H9 (cell line): ENCODE results near the gene TKFC. TPM values are rescaled to one million over a fixed set of nuclear protein-coding genes. Genes with fewer than 3 reads are reported as not detected.

Source experiments
- DNase-seq: peaks from one replicate; pipeline ENCODE4 v3.0.0-alpha.2; 2017
- H2AFZ ChIP-seq: one replicate; pipeline ENCODE4 v1.6.1; 2013; ENCODE audit warnings: mild to moderate bottlenecking, low read length, control low read depth, moderate library complexity
- H2AK5ac ChIP-seq: 2 replicates; pipeline ENCODE4 v1.6.1; 2013; ENCODE audit warnings: low read length, control low read depth, mixed read lengths; ENCODE audit not compliant: insufficient read length
- H2BK120ac ChIP-seq: one replicate; pipeline ENCODE4 v1.6.1; 2013; ENCODE audit warnings: low read depth, mild to moderate bottlenecking, low read length, control low read depth, inconsistent platforms; ENCODE audit not compliant: poor library complexity, severe bottlenecking
- H2BK12ac ChIP-seq: 2 replicates; pipeline ENCODE4 v1.6.1; 2013; ENCODE audit warnings: low read length, control low read depth, mixed read lengths, low read depth; ENCODE audit not compliant: insufficient read length
- H2BK15ac ChIP-seq: 2 replicates; pipeline ENCODE4 v1.6.1; 2013; ENCODE audit warnings: low read depth, low read length, control low read depth
- H2BK20ac ChIP-seq: one replicate; pipeline ENCODE4 v1.6.1; 2013; ENCODE audit warnings: low read depth, mild to moderate bottlenecking, low read length, control low read depth, inconsistent platforms; ENCODE audit not compliant: poor library complexity, severe bottlenecking
- H2BK5ac ChIP-seq: 2 replicates; pipeline ENCODE4 v1.6.1; 2013; ENCODE audit warnings: low read length, control low read depth, mixed read lengths; ENCODE audit not compliant: insufficient read length
- H3K14ac ChIP-seq: 2 replicates; pipeline ENCODE4 v1.6.1; 2013; ENCODE audit warnings: low read length, control low read depth; ENCODE audit not compliant: insufficient read depth
- H3K18ac ChIP-seq: 2 replicates; pipeline ENCODE4 v1.6.1; 2013; ENCODE audit warnings: low read depth, mild to moderate bottlenecking, mixed read lengths, low read length, control low read depth; ENCODE audit not compliant: insufficient read length
- H3K23ac ChIP-seq: 2 replicates; pipeline ENCODE4 v1.6.1; 2013; ENCODE audit warnings: low read length, control low read depth, mixed read lengths, low read depth; ENCODE audit not compliant: insufficient read length
- H3K23me2 ChIP-seq: 2 replicates; pipeline ENCODE4 v1.6.1; 2013; ENCODE audit warnings: low read depth, mild to moderate bottlenecking, mixed read lengths, low read length, control low read depth; ENCODE audit not compliant: insufficient read length, poor library complexity, severe bottlenecking
- H3K27ac ChIP-seq: 2 replicates; pipeline ENCODE4 v1.5.1; 2013; ENCODE audit warnings: low read length, control low read depth, mixed read lengths, low read depth; ENCODE audit not compliant: insufficient read length
- H3K27me3 ChIP-seq: 2 replicates; pipeline ENCODE4 v1.6.1; 2013; ENCODE audit warnings: low read length, control low read depth, inconsistent platforms; ENCODE audit not compliant: insufficient read depth
- H3K4ac ChIP-seq: 2 replicates; pipeline ENCODE4 v1.6.1; 2013; ENCODE audit warnings: low read depth, mild to moderate bottlenecking, control low read depth, inconsistent platforms, low read length, moderate library complexity
- H3K4me1 ChIP-seq: 2 replicates; pipeline ENCODE4 v1.6.1; 2013; ENCODE audit warnings: low read length, control low read depth, inconsistent platforms; ENCODE audit not compliant: insufficient read depth
- H3K4me2 ChIP-seq: 2 replicates; pipeline ENCODE4 v1.6.1; 2013; ENCODE audit warnings: low read length, control low read depth, mixed read lengths; ENCODE audit not compliant: insufficient read length, insufficient read depth
- H3K56ac ChIP-seq: 2 replicates; pipeline ENCODE4 v1.6.1; 2013; ENCODE audit warnings: low read depth, mild to moderate bottlenecking, mixed read lengths, low read length, control low read depth; ENCODE audit not compliant: insufficient read length
- H3K79me1 ChIP-seq: 2 replicates; pipeline ENCODE4 v1.6.1; 2013; ENCODE audit warnings: low read depth, mild to moderate bottlenecking, moderate library complexity, low read length, control low read depth, inconsistent platforms; ENCODE audit not compliant: insufficient read depth, poor library complexity, severe bottlenecking
- H3K79me2 ChIP-seq: 2 replicates; pipeline ENCODE4 v1.6.1; 2013; ENCODE audit warnings: low read length, control low read depth, inconsistent platforms; ENCODE audit not compliant: insufficient read depth
- H3K9ac ChIP-seq: 2 replicates; pipeline ENCODE4 v1.6.1; 2013; ENCODE audit warnings: low read length, control low read depth, mixed read lengths; ENCODE audit not compliant: insufficient read length; ENCODE audit errors: extremely low read depth
- H3K9me3 ChIP-seq: one replicate; pipeline ENCODE4 v1.6.1; 2013; ENCODE audit warnings: low read depth, low read length, inconsistent platforms; ENCODE audit not compliant: control insufficient read depth
- H3T11ph ChIP-seq: one replicate; pipeline ENCODE4 v1.6.1; 2013; ENCODE audit warnings: mild to moderate bottlenecking, low read length, control low read depth, inconsistent platforms
- H4K20me1 ChIP-seq: one replicate; pipeline ENCODE4 v1.6.1; 2013; ENCODE audit not compliant: control insufficient read depth, insufficient read length, insufficient read depth
- H4K5ac ChIP-seq: 2 replicates; pipeline ENCODE4 v1.6.1; 2013; ENCODE audit warnings: low read depth, mild to moderate bottlenecking, mixed read lengths, low read length, control low read depth; ENCODE audit not compliant: insufficient read length
- H4K8ac ChIP-seq: replicated peaks from 2 replicates; pipeline ENCODE4 v1.6.1; 2013; ENCODE audit warnings: low read length, control low read depth, mixed read lengths, low read depth; ENCODE audit not compliant: insufficient read length
- H4K91ac ChIP-seq: 2 replicates; pipeline ENCODE4 v1.6.1; 2013; ENCODE audit warnings: low read depth, mild to moderate bottlenecking, moderate library complexity, mixed read lengths, low read length, control low read depth; ENCODE audit not compliant: insufficient read length
- H3K27ac Mint-ChIP-seq, 3 experiments: 2 replicates in 2 of 3; 3 replicates in 1 of 3; pipeline ENCODE4 v1.8.0; 2020 to 2021; ENCODE audit warnings: mixed read lengths in 3 of 3, mild to moderate bottlenecking in 1 of 3, moderate library complexity in 1 of 3
- H3K27me3 Mint-ChIP-seq: 2 replicates; pipeline ENCODE4 v1.8.0; 2021; ENCODE audit warnings: low read depth, mild to moderate bottlenecking, moderate library complexity, mixed read lengths
- H3K36me3 Mint-ChIP-seq, 3 experiments: 2 replicates in 2 of 3; 3 replicates in 1 of 3; pipeline ENCODE4 v1.8.0; 2020 to 2021; ENCODE audit warnings: low read depth in 3 of 3, mixed read lengths in 3 of 3; ENCODE audit not compliant: insufficient read depth in 1 of 3
- H3K4me1 Mint-ChIP-seq, 2 experiments: 2 replicates each; pipeline ENCODE4 v1.8.0; 2020; ENCODE audit warnings: mixed read lengths in 2 of 2
- H3K4me3 Mint-ChIP-seq, 2 experiments: 2 replicates in 1 of 2; 3 replicates in 1 of 2; pipeline ENCODE4 v1.8.0; 2020 to 2021; ENCODE audit warnings: mild to moderate bottlenecking in 2 of 2, mixed read lengths in 2 of 2, moderate library complexity in 1 of 2
- H3K9me3 Mint-ChIP-seq, 2 experiments: 2 replicates in 1 of 2; 3 replicates in 1 of 2; pipeline ENCODE4 v1.8.0; 2020; ENCODE audit warnings: mild to moderate bottlenecking in 2 of 2, mixed read lengths in 2 of 2, moderate library complexity in 1 of 2
- WGBS: extraction: QIAGEN DNeasy Blood & Tissue Kit; methylation state at CpG from one replicate; pipeline ENCODE4 v1.1.7; 2013; ENCODE audit warnings: missing lambda C conversion rate, low lambda C conversion rate, mixed read lengths; ENCODE audit not compliant: insufficient read length; ENCODE audit errors: extremely low coverage; 5-methylcytosine and 5-hydroxymethylcytosine counted together
- total RNA-seq: library from RNA; stranded (reverse); gene quantifications from 2 replicates; pipeline ENCODE4 v1.2.1, GENCODE V29; 2021
- TF ChIP-seq, protein P1 (sequence below): fragments of 200-600 bp; sonication (generic); conservative IDR thresholded peaks from 3 replicates; pipeline ENCODE4 v1.8.0; 2021; ENCODE audit warnings: antibody characterized with exemption, mild to moderate bottlenecking

Gene TKFC
- total RNA-seq, 1 experiment from 2014 or later: 59.0 TPM

DNA sequence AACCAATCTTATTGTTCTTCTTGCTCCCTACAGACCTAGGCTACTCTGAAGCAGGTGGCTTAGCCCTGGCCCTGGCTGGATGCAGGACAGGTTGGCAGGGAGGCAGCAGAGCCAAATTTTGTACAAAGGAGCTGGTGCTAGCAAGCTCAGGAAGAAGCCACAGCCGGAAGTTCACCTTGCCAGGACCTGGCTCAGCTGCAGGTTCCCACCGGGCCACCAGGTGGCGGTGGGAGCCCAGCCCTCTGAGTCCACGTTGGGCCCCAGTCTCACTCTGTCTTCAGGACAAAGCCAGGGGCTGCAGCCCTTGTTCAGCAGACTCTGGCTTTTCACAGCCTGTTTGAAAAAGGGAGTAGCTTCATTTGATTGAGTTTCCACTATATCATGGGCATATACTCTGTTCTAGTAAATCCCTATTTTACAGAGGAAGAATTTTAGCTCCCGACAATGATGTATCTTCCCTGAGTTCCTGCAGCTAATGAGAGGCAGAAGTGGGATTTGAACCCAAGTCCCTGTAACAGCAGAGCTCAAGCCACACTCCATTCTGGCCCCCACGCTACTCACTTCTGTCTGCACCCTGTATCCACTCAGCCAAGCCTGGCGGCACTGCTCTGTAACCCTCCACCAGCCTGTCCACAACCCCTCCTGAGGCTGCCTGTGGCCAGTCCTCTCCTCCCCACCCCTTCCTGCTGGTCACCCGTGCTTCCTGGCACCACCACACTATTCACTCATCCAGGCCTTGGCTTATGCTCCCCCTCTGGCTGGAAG, 3.3 kb downstream of the TKFC start:
- Histone ChIP-seq H3K79me1 (no peaks in the 10 kb centered on the region), H3K4me2 (no peak overlapping the region), H2AK5ac (no peak overlapping the region), H3K4me1 (peaks cover 5% of the 10 kb centered on the region), H3T11ph (no peak overlapping the region), H3K9me3 (no peaks in the 10 kb centered on the region), H3K23me2 (peaks cover 13% of the 10 kb centered on the region), H2BK5ac (no peak overlapping the region), H4K20me1 (no peaks in the 10 kb centered on the region), H2AFZ (no peak overlapping the region), H4K91ac (peak overlapping the region; percentile 49), H2BK15ac (no peak overlapping the region), H3K79me2 (peaks cover 13% of the 10 kb centered on the region), H3K27me3 (no peaks in the 10 kb centered on the region), H3K23ac (no peak overlapping the region), H3K27ac (no peak overlapping the region), H2BK12ac (no peak overlapping the region), H3K56ac (no peak overlapping the region), H4K5ac (peak overlapping the region; percentile 28), H2BK120ac (no peak overlapping the region), H3K14ac (no peak overlapping the region), H2BK20ac (no peak overlapping the region), H3K4ac (no peak overlapping the region), H4K8ac (no peak overlapping the region), H3K9ac (no peak overlapping the region), H3K18ac (peak overlapping the region; percentile 76)
- H3K9me3 Mint-ChIP-seq: no peaks in the 10 kb centered on the region; a peak in 1 of 5 replicates
- TF ChIP-seq, protein P1, sequence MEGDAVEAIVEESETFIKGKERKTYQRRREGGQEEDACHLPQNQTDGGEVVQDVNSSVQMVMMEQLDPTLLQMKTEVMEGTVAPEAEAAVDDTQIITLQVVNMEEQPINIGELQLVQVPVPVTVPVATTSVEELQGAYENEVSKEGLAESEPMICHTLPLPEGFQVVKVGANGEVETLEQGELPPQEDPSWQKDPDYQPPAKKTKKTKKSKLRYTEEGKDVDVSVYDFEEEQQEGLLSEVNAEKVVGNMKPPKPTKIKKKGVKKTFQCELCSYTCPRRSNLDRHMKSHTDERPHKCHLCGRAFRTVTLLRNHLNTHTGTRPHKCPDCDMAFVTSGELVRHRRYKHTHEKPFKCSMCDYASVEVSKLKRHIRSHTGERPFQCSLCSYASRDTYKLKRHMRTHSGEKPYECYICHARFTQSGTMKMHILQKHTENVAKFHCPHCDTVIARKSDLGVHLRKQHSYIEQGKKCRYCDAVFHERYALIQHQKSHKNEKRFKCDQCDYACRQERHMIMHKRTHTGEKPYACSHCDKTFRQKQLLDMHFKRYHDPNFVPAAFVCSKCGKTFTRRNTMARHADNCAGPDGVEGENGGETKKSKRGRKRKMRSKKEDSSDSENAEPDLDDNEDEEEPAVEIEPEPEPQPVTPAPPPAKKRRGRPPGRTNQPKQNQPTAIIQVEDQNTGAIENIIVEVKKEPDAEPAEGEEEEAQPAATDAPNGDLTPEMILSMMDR: peak; percentile 98
- peaks cover 6 to 33% (median 26%) of the 10 kb centered on the region in 3 experiments; a peak in 6 of 7 replicates for H3K36me3 Mint-ChIP-seq
- H3K4me3 Mint-ChIP-seq: peak overlapping the region in 1 of 2 experiments; percentile 38; a peak in 1 of 5 replicates
- no CpG with 5 or more reads among the region's 8 CpGs for WGBS
- H3K27me3 Mint-ChIP-seq: no peaks in the 10 kb centered on the region
- peaks cover 33 to 38% of the 10 kb centered on the region in 2 experiments for H3K4me1 Mint-ChIP-seq
- peak overlapping the region; percentile 80 to 94 (median 92) for H3K27ac Mint-ChIP-seq
- DNase-seq: peak; percentile 92
